Measurements from ENCODE around the gene SLC9A5. TPM values are rescaled to one million over a fixed set of nuclear protein-coding genes. Genes with fewer than 3 reads are reported as not detected.

SLC9A5 gene
- total RNA-seq, 1 experiment from 2014 or later: 5.2 TPM

- no peaks in the 10 kb centered on the region for H3K9me3 ChIP-seq (ENCODE audit: insufficient read depth, low read depth)
- TF ChIP-seq EZH2 (IDR thresholded peaks at IDR 0.05; ENCODE audit: low read depth): no peak
- TF ChIP-seq CTCF (conservative IDR thresholded peaks at IDR 0.05): no peak
- no peaks in the 10 kb centered on the region for H4K20me1 ChIP-seq (ENCODE audit: insufficient read depth)
- no peak overlapping the region for H2AFZ ChIP-seq
- no peak overlapping the region for H3K27ac ChIP-seq
- POLR2A ChIA-PET (ENCODE audit: unreplicated experiment): no interaction called here
- no TSS peak for BruUV-seq (replicated peaks)
- H3K9me2 ChIP-seq (ENCODE audit: insufficient read depth): no peaks in the 10 kb centered on the region
- intact Hi-C loops (cut with micrococcal nuclease; ENCODE audit: unreplicated experiment): no loop called here
- no peaks in the 10 kb centered on the region for H3K27me3 ChIP-seq (ENCODE audit: insufficient read depth, low read depth)
- H3K36me3 ChIP-seq (ENCODE audit: low read depth): no peaks in the 10 kb centered on the region
- no peak overlapping the region for H3K4me2 ChIP-seq
- peaks cover 34% of the 10 kb centered on the region for H3K4me1 ChIP-seq (replicated peaks; ENCODE audit: insufficient read depth)
- no peaks in the 10 kb centered on the region for H3K79me2 ChIP-seq (ENCODE audit: low read depth)
- peaks cover 35% of the 10 kb centered on the region for H3F3A ChIP-seq (ENCODE audit: insufficient read depth, low read depth)
- CTCF ChIA-PET: no interaction called here
- H3K4me3 ChIP-seq: no peak overlapping the region
- DNase-seq: no peak
These were observed 33.1 kb upstream of the SLC9A5 start for GRCh38 chr16:67215706-67216105.

GRCh38 chr16:67216612-67217490 is 31.9 kb upstream of the SLC9A5 start:
- H3K27ac ChIP-seq: no peak overlapping the region
- no peak for DNase-seq
- no peaks in the 10 kb centered on the region for H3K9me3 ChIP-seq (ENCODE audit: insufficient read depth, low read depth)
- intact Hi-C loops (cut with micrococcal nuclease; ENCODE audit: unreplicated experiment): no loop called here
- no peaks in the 10 kb centered on the region for H3K79me2 ChIP-seq (ENCODE audit: low read depth)
- peaks cover 33% of the 10 kb centered on the region for H3K4me1 ChIP-seq (replicated peaks; ENCODE audit: insufficient read depth)
- POLR2A ChIA-PET (ENCODE audit: unreplicated experiment): no interaction called here
- no peak for TF ChIP-seq EZH2 (IDR thresholded peaks at IDR 0.05; ENCODE audit: low read depth)
- TF ChIP-seq CTCF (conservative IDR thresholded peaks at IDR 0.05): no peak
- H3K9me2 ChIP-seq (ENCODE audit: insufficient read depth): no peaks in the 10 kb centered on the region
- CTCF ChIA-PET: interaction anchor here (0.6 kb wide), 1 partner anchor 31 kb away, joined by 4 read pairs; the partner anchor contains the start of gene FHOD1
- peaks cover 29% of the 10 kb centered on the region for H3F3A ChIP-seq (ENCODE audit: insufficient read depth, low read depth)
- no peaks in the 10 kb centered on the region for H4K20me1 ChIP-seq (ENCODE audit: insufficient read depth)
- H3K27me3 ChIP-seq (ENCODE audit: insufficient read depth, low read depth): no peaks in the 10 kb centered on the region
- H3K4me3 ChIP-seq: no peak overlapping the region
- BruUV-seq (replicated peaks): no TSS peak
- H3K36me3 ChIP-seq (ENCODE audit: low read depth): no peaks in the 10 kb centered on the region
- no peak overlapping the region for H3K4me2 ChIP-seq
- H2AFZ ChIP-seq: no peak overlapping the region

- H3K27me3 ChIP-seq (ENCODE audit: insufficient read depth, low read depth): no peaks in the 10 kb centered on the region
- ChIA-PET CTCF (no interaction called here), POLR2A (ENCODE audit: unreplicated experiment) (interaction anchor here (0.7 kb wide), 1 partner anchor 15 kb away, joined by 3 read pairs; no protein-coding TSS in a partner anchor)
- intact Hi-C loops (cut with micrococcal nuclease; ENCODE audit: unreplicated experiment): no loop called here
- H3K36me3 ChIP-seq (ENCODE audit: low read depth): no peaks in the 10 kb centered on the region
- peaks cover 15% of the 10 kb centered on the region for H3K4me1 ChIP-seq (replicated peaks; ENCODE audit: insufficient read depth)
- DNase-seq: no peak
- no peak overlapping the region for H2AFZ ChIP-seq
- H3F3A ChIP-seq (ENCODE audit: insufficient read depth, low read depth): peaks cover 13% of the 10 kb centered on the region; the same call in 1 of the 2 replicates
- H3K79me2 ChIP-seq (ENCODE audit: low read depth): peaks cover 16% of the 10 kb centered on the region
- no peaks in the 10 kb centered on the region for H3K9me3 ChIP-seq (ENCODE audit: insufficient read depth, low read depth)
- no peak overlapping the region for H3K27ac ChIP-seq
- H3K4me2 ChIP-seq: no peak overlapping the region
- no peak for TF ChIP-seq EZH2 (IDR thresholded peaks at IDR 0.05; ENCODE audit: low read depth)
- no peak for TF ChIP-seq CTCF (conservative IDR thresholded peaks at IDR 0.05)
- H3K9me2 ChIP-seq (ENCODE audit: insufficient read depth): no peaks in the 10 kb centered on the region
- H4K20me1 ChIP-seq (ENCODE audit: insufficient read depth): no peaks in the 10 kb centered on the region
- BruUV-seq (replicated peaks): no TSS peak
- no peak overlapping the region for H3K4me3 ChIP-seq
These were observed 24.8 kb upstream of the SLC9A5 start for GRCh38 chr16:67223992-67224391.
